Adrenal gland (tissue), 5 donors: ENCODE data around the gene PREPL.

ENCODE experiments used
- POLR2A ChIP-seq, 2 donors: fragments of 450-650 bp; IDR thresholded peaks; one replicate each; pipeline ENCODE4 v1.6.1; 2017; ENCODE audit warnings: antibody characterized with exemption in 2 of 2, mild to moderate bottlenecking in 2 of 2, moderate library complexity in 1 of 2
- TF ChIP-seq, protein P1 (sequence below), 6 experiments: fragments of 450-650 bp in 4 of 6; fragments of 200-600 bp in 2 of 6; sonication (generic) in 1 of 6; IDR thresholded peaks; 1 replicate in 5 of 6; 2 replicates in 1 of 6; pipeline versions ENCODE4 v1.5.1 to v1.8.0; 2016 to 2021; ENCODE audit warnings: antibody characterized with exemption in 6 of 6, mild to moderate bottlenecking in 2 of 6, moderate library complexity in 1 of 6
- donor health status: DM: no; HTN: no; CAD: no.

DNA sequence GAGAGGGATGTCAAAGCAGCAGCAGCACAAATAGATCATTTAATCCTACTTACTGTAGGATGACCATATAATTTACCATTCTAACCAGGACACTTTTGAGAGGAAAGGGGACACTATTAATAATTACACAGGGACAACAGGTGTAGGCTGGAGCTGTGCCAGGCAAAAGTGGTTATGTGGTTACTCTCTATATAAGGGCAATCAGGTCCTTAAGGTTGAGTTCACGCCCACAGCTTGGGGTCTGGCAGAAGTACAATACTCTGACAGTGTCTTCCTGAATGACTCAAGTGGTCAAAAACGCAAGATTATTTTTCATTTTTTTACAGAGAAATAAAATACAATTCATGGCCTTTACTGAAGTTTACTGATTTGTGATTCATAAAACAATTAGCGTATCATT lies 2.8 kb downstream of the PREPL start:
- no peak for TF ChIP-seq POLR2A (IDR thresholded peaks at IDR 0.05)
- TF ChIP-seq, protein P1, sequence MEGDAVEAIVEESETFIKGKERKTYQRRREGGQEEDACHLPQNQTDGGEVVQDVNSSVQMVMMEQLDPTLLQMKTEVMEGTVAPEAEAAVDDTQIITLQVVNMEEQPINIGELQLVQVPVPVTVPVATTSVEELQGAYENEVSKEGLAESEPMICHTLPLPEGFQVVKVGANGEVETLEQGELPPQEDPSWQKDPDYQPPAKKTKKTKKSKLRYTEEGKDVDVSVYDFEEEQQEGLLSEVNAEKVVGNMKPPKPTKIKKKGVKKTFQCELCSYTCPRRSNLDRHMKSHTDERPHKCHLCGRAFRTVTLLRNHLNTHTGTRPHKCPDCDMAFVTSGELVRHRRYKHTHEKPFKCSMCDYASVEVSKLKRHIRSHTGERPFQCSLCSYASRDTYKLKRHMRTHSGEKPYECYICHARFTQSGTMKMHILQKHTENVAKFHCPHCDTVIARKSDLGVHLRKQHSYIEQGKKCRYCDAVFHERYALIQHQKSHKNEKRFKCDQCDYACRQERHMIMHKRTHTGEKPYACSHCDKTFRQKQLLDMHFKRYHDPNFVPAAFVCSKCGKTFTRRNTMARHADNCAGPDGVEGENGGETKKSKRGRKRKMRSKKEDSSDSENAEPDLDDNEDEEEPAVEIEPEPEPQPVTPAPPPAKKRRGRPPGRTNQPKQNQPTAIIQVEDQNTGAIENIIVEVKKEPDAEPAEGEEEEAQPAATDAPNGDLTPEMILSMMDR (IDR thresholded peaks at IDR 0.05): no peak
